Heart left ventricle (tissue), 16 donors: Measurements from ENCODE around the gene TMEM121B. TPM values are rescaled to one million over a fixed set of nuclear protein-coding genes. Genes with fewer than 3 reads are reported as not detected.
"Not testable (repeated sequence)": the region's sequence is repeated elsewhere in the genome, so short reads cannot be mapped to it uniquely, and the experiment has no call there.

Experiments used
- ATAC-seq, 4 donors: fragments of 200-7000 bp; cut with Tn5 transposase; one replicate each; pipeline ENCODE4 v1.9.1; 2020 to 2022; ENCODE audit warnings: moderate library complexity in 4 of 4, mild to moderate bottlenecking in 3 of 4, moderate number of reproducible peaks in 1 of 4
- DNase-seq, 5 donors: peaks; one replicate each; pipeline ENCODE4 v3.0.0-alpha.2; 2020
- H3K27ac ChIP-seq, 12 donors: fragments of 200-600 bp; sonication (generic) in 4 of 12; one replicate each; pipeline versions ENCODE4 v1.5.0 to v1.8.0; 2016 to 2022; ENCODE audit warnings: mild to moderate bottlenecking in 2 of 12
- H3K27me3 ChIP-seq, 9 donors: fragments of 200-600 bp; sonication (generic) in 2 of 9; one replicate each; pipeline versions ENCODE4 v1.5.1 to v1.8.0; 2016 to 2022; ENCODE audit warnings: mild to moderate bottlenecking in 3 of 9
- H3K36me3 ChIP-seq, 9 donors: fragments of 200-600 bp; sonication (generic) in 2 of 9; one replicate each; pipeline versions ENCODE4 v1.5.0 to v1.8.0; 2018 to 2022; ENCODE audit warnings: mild to moderate bottlenecking in 2 of 9
- H3K4me1 ChIP-seq, 12 donors: fragments of 200-600 bp; sonication (generic) in 4 of 12; one replicate each; pipeline versions ENCODE4 v1.5.0 to v1.8.0; 2016 to 2022; ENCODE audit warnings: mild to moderate bottlenecking in 3 of 12
- H3K4me3 ChIP-seq, 12 donors: fragments of 200-600 bp; sonication (generic) in 4 of 12; one replicate each; pipeline versions ENCODE4 v1.5.0 to v1.8.0; 2017 to 2022; ENCODE audit warnings: mild to moderate bottlenecking in 9 of 12, moderate library complexity in 4 of 12
- H3K9me3 ChIP-seq, 12 donors: fragments of 200-600 bp; sonication (generic) in 4 of 12; one replicate each; pipeline versions ENCODE4 v1.5.0 to v1.8.0; 2016 to 2022; ENCODE audit warnings: mild to moderate bottlenecking in 1 of 12
- CTCF ChIP-seq, 12 donors: fragments of 200-600 bp; sonication (generic) in 4 of 12; IDR thresholded peaks; one replicate each; pipeline versions ENCODE4 v1.5.0 to v1.8.0; 2018 to 2022; ENCODE audit warnings: antibody characterized with exemption in 12 of 12, mild to moderate bottlenecking in 5 of 12
- POLR2A ChIP-seq, 2 donors: fragments of 450-650 bp; IDR thresholded peaks; one replicate each; pipeline ENCODE4 v1.6.1; 2017; ENCODE audit warnings: antibody characterized with exemption in 2 of 2, mild to moderate bottlenecking in 2 of 2, moderate library complexity in 2 of 2
- WGBS, 4 donors: extraction: QIAGEN DNeasy Blood & Tissue Kit in 2 of 4; methylation state at CpG; one replicate each; pipeline versions ENCODE4 v1.1.5 to v1.1.7; 2013 to 2018; 5-methylcytosine and 5-hydroxymethylcytosine counted together
- intact Hi-C, 10 donors: fragments of 100-400 bp; cut with DNase I; formaldehyde crosslinking; loops; one replicate each; pipeline versions ENCODE4 v1.11.1 to v1.14.2; 2022
- polyA plus RNA-seq, 2 donors: library from polyadenylated mRNA; stranded (reverse); fragments of 200-250 nt; gene quantifications; one replicate each; pipeline ENCODE4 v1.2.3, GENCODE V29; 2013
- total RNA-seq, 9 donors: library from RNA; depleted of rRNA in 2 of 9; stranded (reverse); fragments of >200 nt in 2 of 9; fragmentation: NEBNext Ultra II Directional in 3 of 9; extraction: Animal tissue kit (Norgen Biotek cat#: 25700) in 3 of 9; gene quantifications; one replicate each; pipeline versions ENCODE4 v1.1.0 to v1.2.4, GENCODE V29; 2016 to 2023
- donor health status: ischemic (EF 13 %, LVEDD 7.1; RV severe dilation, severe dysfunction).
- donor health status: healthy with polysubstance abuse.
- donor health status: DM: no; HTN: yes; CAD: no.
- donor health status: DM: no; HTN: no; CAD: no.
- donor health status: ischemic (EF 25% LVEDD 6.9; RV normal size, moderate dysfunction).
- donor health status: ischemic (EF 25% LVEDD 5.7; RV mildly dilated, moderate dysfunction).
- donor health status: healthy.
- donor health status: DM: yes; HTN: yes; CAD: no.
- donor health status: ischemic (EF 35%, LVEDD 5.7; RV mildly dilated, moderate dysfunction).
- donor health status: nonischemic (EF 11% LVEDD 7.7; RV severe dilation, severe dysfunction).
- donor health status: DM: yes; HTN: yes; CAD: no.
- donor health status: PGD.
- donor health status: ischemic (EF 29% LVEDD 5.4; RV normal size, mild dysfunction).
- donor health status: nonischemic (EF 23%, LVEDD 6.1; RV moderate dilation, normal function).

The TMEM121B gene
- total and polyA plus RNA-seq, 11 donors: 0.49 to 3.3 (median 1.7) TPM

GRCh38 chr22:17152340-17152739, 31.2 kb upstream of the TMEM121B start:
- ATAC-seq: peak in 3 of 4 donors; percentile 29 to 70 (median 68)
- peaks cover 0 to 21% (median 14%) of the 10 kb centered on the region in 9 donors for H3K36me3 ChIP-seq

GRCh38 chr22:17149076-17149815, 28.1 kb upstream of the TMEM121B start:
- H3K27ac ChIP-seq: no peak overlapping the region
- WGBS, 4 donors: 74 to 80% (median 77%) methylated on average over 9 of the region's 9 CpGs
- intact Hi-C loops: loop anchor here in 1 of 10 donors (10.0 kb wide), 1 partner anchor 54 kb away; no protein-coding TSS in a partner anchor
- H3K27me3 ChIP-seq: no peaks in the 10 kb centered on the region
- H3K4me3 ChIP-seq: no peak overlapping the region
- ATAC-seq: peak in 1 of 4 donors; percentile 26
- H3K36me3 ChIP-seq: peaks cover 0 to 35% (median 22%) of the 10 kb centered on the region in 9 donors
- H3K9me3 ChIP-seq: no peaks in the 10 kb centered on the region
- no peak for TF ChIP-seq CTCF (IDR thresholded peaks at IDR 0.05)
- TF ChIP-seq POLR2A (IDR thresholded peaks at IDR 0.05): no peak
- no peak for DNase-seq
- peaks cover 0 to 19% (median 6%) of the 10 kb centered on the region in 12 donors for H3K4me1 ChIP-seq

More at GRCh38 chr22:17152340-17152739, 31.2 kb upstream of the TMEM121B start:
- WGBS, 4 donors: 63 to 72% (median 66%) methylated on average over 6 of the region's 6 CpGs
- no peak overlapping the region for H3K4me3 ChIP-seq
- no peaks in the 10 kb centered on the region for H3K27me3 ChIP-seq
- H3K9me3 ChIP-seq: no peaks in the 10 kb centered on the region
- H3K27ac ChIP-seq: no peak overlapping the region
- H3K4me1 ChIP-seq: peaks cover 0 to 31% (median 15%) of the 10 kb centered on the region in 12 donors
- TF ChIP-seq CTCF (IDR thresholded peaks at IDR 0.05): no peak
- TF ChIP-seq POLR2A (IDR thresholded peaks at IDR 0.05): no peak
- peak in 1 of 5 donors; percentile 55 for DNase-seq
- intact Hi-C loops: no loop called here

- not testable (repeated sequence) for H3K9me3 ChIP-seq, DNase-seq, H3K4me3 ChIP-seq, H3K27me3 ChIP-seq, H3K27ac ChIP-seq, ATAC-seq
- Histone ChIP-seq H3K4me1 (peaks cover 0 to 11% (median 0%) of the 10 kb centered on the region in 12 donors), H3K36me3 (peaks cover 0 to 53% (median 39%) of the 10 kb centered on the region in 9 donors)
- intact Hi-C loops: loop anchor here in 1 of 10 donors (10.0 kb wide), 1 partner anchor 53 kb away; no protein-coding TSS in a partner anchor
- 94 to 99% (median 98%) methylated on average over 30 of the region's 30 CpGs for WGBS, 4 donors
These were observed 26.3 kb upstream of the TMEM121B start for GRCh38 chr22:17147458-17147857.

- peaks cover 0 to 76% (median 59%) of the 10 kb centered on the region in 9 donors for H3K36me3 ChIP-seq
- WGBS, 4 donors: 84 to 96% (median 90%) methylated on average over 7 to 8 of the region's 8 CpGs
- TF ChIP-seq POLR2A (IDR thresholded peaks at IDR 0.05): no peak
- no peak for TF ChIP-seq CTCF (IDR thresholded peaks at IDR 0.05)
These were observed 24.0 kb upstream of the TMEM121B start for GRCh38 chr22:17145021-17145680.

More at GRCh38 chr22:17145021-17145680, 24.0 kb upstream of the TMEM121B start:
- Histone ChIP-seq H3K9me3 (no peaks in the 10 kb centered on the region), H3K27me3 (no peaks in the 10 kb centered on the region), H3K4me1 (peaks cover 0 to 17% (median 10%) of the 10 kb centered on the region in 12 donors), H3K27ac (no peak overlapping the region), H3K4me3 (no peak overlapping the region)
- DNase-seq (no peak), ATAC-seq (no peak)
- intact Hi-C loops: loop anchor here in 1 of 10 donors (10.0 kb wide), 1 partner anchor 50 kb away; no protein-coding TSS in a partner anchor
